HCT116 (cell line): ENCODE data around the gene ABHD17C. TPM values are rescaled to one million over a fixed set of nuclear protein-coding genes. Genes with fewer than 3 reads are reported as not detected.

ENCODE experiments used
- ATAC-seq: fragments of 200-7000 bp; cut with Tn5 transposase; 2 replicates; pipeline ENCODE4 v1.9.1; 2020; ENCODE audit warnings: mild to moderate bottlenecking, moderate library complexity
- BruUV-seq: library from RNA; stranded (reverse); fragments of 400-500 nt; replicated peaks from 2 replicates; lab custom pipeline; 2021; lab: Mats Ljungman, UMichigan
- CTCF ChIA-PET: fragments of 300-600 bp; sonication (Branson Sonifier 250); formaldehyde crosslinking; loops from one replicate; lab custom pipeline; 2021; ENCODE audit warnings: antibody characterized with exemption; lab: Charles Lee
- POLR2A ChIA-PET: fragments of 300-600, 350-600 bp; sonication (Branson Sonifier 250); formaldehyde crosslinking; loops from one replicate; lab custom pipeline; 2021; ENCODE audit warnings: antibody characterized with exemption; lab: Charles Lee
- RAD21 ChIA-PET, 2 experiments: fragments of 300-600 bp; sonication (Branson Sonifier 250); formaldehyde crosslinking; loops; one replicate each; lab custom pipeline; 2023; ENCODE audit warnings: low total read pairs in 2 of 2; ENCODE audit not compliant: uncharacterized antibody in 2 of 2, unreplicated experiment in 2 of 2, low non-redundant PET in 1 of 2; lab: Charles Lee
- DNase-seq: peaks from one replicate; pipeline ENCODE4 v3.0.0-alpha.2; 2010; ENCODE audit warnings: low read depth, low spot score
- H2AFZ ChIP-seq: fragments of 200-600 bp; shearing (Covaris generic), sonication (generic); 2 replicates; pipeline ENCODE4 v1.6.1; 2017; ENCODE audit warnings: low read depth, mixed run types, mixed read lengths, antibody characterized with exemption, low read length; ENCODE audit not compliant: poor library complexity, severe bottlenecking
- H3K27ac ChIP-seq: 2 replicates; pipeline ENCODE4 v1.5.1; 2012; ENCODE audit warnings: low read depth, low read length
- H3K27me3 ChIP-seq: fragments of 200-600 bp; sonication (generic); 2 replicates; pipeline ENCODE4 v1.6.1; 2016; ENCODE audit warnings: mixed run types, low read length, mixed read lengths; ENCODE audit not compliant: insufficient read depth
- H3K36me3 ChIP-seq, 2 experiments: fragments of 200-500 bp in 1 of 2; fragments of 200-600 bp in 1 of 2; sonication (Bioruptor generic) in 1 of 2; sonication (generic) in 1 of 2; 2 replicates each; pipeline versions ENCODE4 v1.5.1 to v1.6.1; 2014 to 2016; ENCODE audit warnings: low read length in 2 of 2, inconsistent platforms in 1 of 2, mixed read lengths in 1 of 2, mixed run types in 1 of 2; ENCODE audit not compliant: insufficient read depth in 2 of 2, control insufficient read depth in 1 of 2
- H3K4me1 ChIP-seq, 2 experiments: fragments of 200-600 bp in 1 of 2; sonication (generic) in 1 of 2; 2 replicates each; pipeline versions ENCODE4 v1.5.1 to v1.6.1; 2012 to 2017; ENCODE audit warnings: low read length in 2 of 2, inconsistent platforms in 1 of 2, mild to moderate bottlenecking in 1 of 2, mixed read lengths in 1 of 2, mixed run types in 1 of 2, moderate library complexity in 1 of 2; ENCODE audit not compliant: insufficient read depth in 2 of 2, control insufficient read depth in 1 of 2
- H3K4me2 ChIP-seq: fragments of 200-600 bp; sonication (generic); 2 replicates; pipeline ENCODE4 v1.6.1; 2017; ENCODE audit warnings: mixed run types, low read length, mixed read lengths
- H3K4me3 ChIP-seq, 2 experiments: fragments of 200-600 bp in 1 of 2; sonication (generic) in 1 of 2; replicated peaks in 1 of 2; 2 replicates each; pipeline ENCODE4 v1.5.1; 2011 to 2016; ENCODE audit warnings: low read length in 2 of 2, control low read depth in 1 of 2, low read depth in 1 of 2, mild to moderate bottlenecking in 1 of 2, mixed read lengths in 1 of 2, mixed run types in 1 of 2
- H3K79me2 ChIP-seq: fragments of 200-600 bp; sonication (generic); 2 replicates; pipeline ENCODE4 v1.6.1; 2017; ENCODE audit warnings: mild to moderate bottlenecking, mixed run types, low read length, moderate library complexity, mixed read lengths; ENCODE audit not compliant: insufficient read depth
- H3K9ac ChIP-seq: fragments of 200-600 bp; sonication (generic); 2 replicates; pipeline ENCODE4 v1.6.1; 2016; ENCODE audit warnings: low read length, mixed read lengths
- H3K9me2 ChIP-seq: fragments of 200-600 bp; sonication (generic), shearing (Covaris generic); 2 replicates; pipeline ENCODE4 v1.6.1; 2017; ENCODE audit warnings: mixed run types, mild to moderate bottlenecking, moderate library complexity; ENCODE audit not compliant: insufficient read depth
- H3K9me3 ChIP-seq, 2 experiments: fragments of 200-500 bp in 1 of 2; fragments of 200-600 bp in 1 of 2; sonication (Bioruptor generic) in 1 of 2; sonication (generic) in 1 of 2; 2 replicates each; pipeline ENCODE4 v1.6.1; 2014 to 2017; ENCODE audit warnings: low read length in 2 of 2, mixed read lengths in 2 of 2, inconsistent platforms in 1 of 2, low read depth in 1 of 2, mild to moderate bottlenecking in 1 of 2, mixed run types in 1 of 2, moderate library complexity in 1 of 2; ENCODE audit not compliant: control insufficient read depth in 1 of 2, insufficient read depth in 1 of 2
- H4K20me1 ChIP-seq: fragments of 200-600 bp; sonication (generic), shearing (Covaris generic); 2 replicates; pipeline ENCODE4 v1.6.1; 2017; ENCODE audit warnings: mixed run types, mild to moderate bottlenecking, moderate library complexity; ENCODE audit not compliant: insufficient read depth
- CBX3 ChIP-seq: IDR thresholded peaks from 2 replicates; pipeline ENCODE4 v1.6.1; 2012; ENCODE audit warnings: low read depth
- CEBPB ChIP-seq: IDR thresholded peaks from 2 replicates; pipeline ENCODE4 v1.6.1; 2012; ENCODE audit warnings: low read depth
- ELF1 ChIP-seq: IDR thresholded peaks from 2 replicates; pipeline ENCODE4 v1.6.1; 2012; ENCODE audit warnings: low read depth, borderline replicate concordance
- EZH2 ChIP-seq: fragments of 200-600 bp; sonication (generic); IDR thresholded peaks from 2 replicates; pipeline ENCODE4 v1.6.1; 2017; ENCODE audit warnings: antibody characterized with exemption, mixed run types
- EZH2phosphoT487 ChIP-seq: fragments of 200-600 bp; IDR thresholded peaks from 2 replicates; pipeline ENCODE4 v1.6.1; 2018; ENCODE audit warnings: antibody characterized with exemption, borderline replicate concordance
- JUND ChIP-seq: IDR thresholded peaks from 2 replicates; pipeline ENCODE4 v1.6.1; 2012
- POLR2A ChIP-seq: IDR thresholded peaks from 2 replicates; pipeline ENCODE4 v1.7.0; 2011; ENCODE audit warnings: borderline replicate concordance; ENCODE audit not compliant: insufficient read depth, insufficient read length; ENCODE audit errors: extremely low read depth
- POLR2AphosphoS5 ChIP-seq: IDR thresholded peaks from 2 replicates; pipeline ENCODE4 v1.6.1; 2011; ENCODE audit warnings: mild to moderate bottlenecking, low read depth, low read length, moderate library complexity
- RAD21 ChIP-seq: IDR thresholded peaks from 2 replicates; pipeline ENCODE4 v1.6.1; 2012; ENCODE audit warnings: low read depth, mild to moderate bottlenecking
- SIN3A ChIP-seq: IDR thresholded peaks from 2 replicates; pipeline ENCODE4 v1.6.1; 2012; ENCODE audit warnings: low read depth
- SP1 ChIP-seq: IDR thresholded peaks from 2 replicates; pipeline ENCODE4 v1.6.1; 2012; ENCODE audit warnings: low read depth
- TCF7L2 ChIP-seq: IDR thresholded peaks from 2 replicates; pipeline ENCODE4 v1.7.0; 2011; ENCODE audit warnings: borderline replicate concordance, inconsistent platforms; ENCODE audit not compliant: insufficient read depth, insufficient read length; ENCODE audit errors: extremely low read depth
- YY1 ChIP-seq: IDR thresholded peaks from 2 replicates; pipeline ENCODE4 v1.6.1; 2011; ENCODE audit warnings: low read length, low read depth, moderate library complexity, mild to moderate bottlenecking; ENCODE audit not compliant: insufficient replicate concordance; ENCODE audit errors: extremely low read depth
- ZNF274 ChIP-seq: fragments of 200-500 bp; sonication (Bioruptor generic); IDR thresholded peaks from 2 replicates; pipeline ENCODE4 v1.6.1; 2014; ENCODE audit warnings: mild to moderate bottlenecking, low read depth, low read length, inconsistent platforms
- intact Hi-C: fragments of 100-400 bp; cut with micrococcal nuclease; formaldehyde crosslinking; loops from 2 replicates; pipeline ENCODE4 v1.10.0; 2022
- total RNA-seq: library from RNA; stranded (reverse); gene quantifications from one replicate; pipeline ENCODE4 v1.2.1, GENCODE V29; 2021; ENCODE audit not compliant: unreplicated experiment
- TF ChIP-seq, protein P1 (sequence below), 3 experiments: fragments of 200-600 bp in 1 of 3; sonication (generic) in 1 of 3; IDR thresholded peaks in 2 of 3; conservative IDR thresholded peaks in 1 of 3; 2 replicates each; pipeline ENCODE4 v1.5.1; 2012 to 2017; ENCODE audit warnings: low read depth in 2 of 3, low read length in 2 of 3, antibody characterized with exemption in 1 of 3, borderline replicate concordance in 1 of 3, control low read depth in 1 of 3, mild to moderate bottlenecking in 1 of 3, mixed read lengths in 1 of 3, mixed run types in 1 of 3, moderate library complexity in 1 of 3; ENCODE audit not compliant: insufficient read depth in 1 of 3
- TF ChIP-seq, protein P2 (sequence below): IDR thresholded peaks from 2 replicates; pipeline ENCODE4 v1.6.1; 2012; ENCODE audit warnings: low read depth
- TF ChIP-seq, protein P3 (sequence below): IDR thresholded peaks from 2 replicates; pipeline ENCODE4 v1.6.1; 2011; ENCODE audit warnings: mild to moderate bottlenecking, low read length, moderate library complexity; ENCODE audit not compliant: insufficient replicate concordance; ENCODE audit errors: extremely low read depth
- TF ChIP-seq, protein P4 (sequence below): IDR thresholded peaks from 2 replicates; pipeline ENCODE4 v1.6.1; 2012

ABHD17C gene
- total RNA-seq, 1 experiment from 2014 or later: 27.9 TPM

DNA sequence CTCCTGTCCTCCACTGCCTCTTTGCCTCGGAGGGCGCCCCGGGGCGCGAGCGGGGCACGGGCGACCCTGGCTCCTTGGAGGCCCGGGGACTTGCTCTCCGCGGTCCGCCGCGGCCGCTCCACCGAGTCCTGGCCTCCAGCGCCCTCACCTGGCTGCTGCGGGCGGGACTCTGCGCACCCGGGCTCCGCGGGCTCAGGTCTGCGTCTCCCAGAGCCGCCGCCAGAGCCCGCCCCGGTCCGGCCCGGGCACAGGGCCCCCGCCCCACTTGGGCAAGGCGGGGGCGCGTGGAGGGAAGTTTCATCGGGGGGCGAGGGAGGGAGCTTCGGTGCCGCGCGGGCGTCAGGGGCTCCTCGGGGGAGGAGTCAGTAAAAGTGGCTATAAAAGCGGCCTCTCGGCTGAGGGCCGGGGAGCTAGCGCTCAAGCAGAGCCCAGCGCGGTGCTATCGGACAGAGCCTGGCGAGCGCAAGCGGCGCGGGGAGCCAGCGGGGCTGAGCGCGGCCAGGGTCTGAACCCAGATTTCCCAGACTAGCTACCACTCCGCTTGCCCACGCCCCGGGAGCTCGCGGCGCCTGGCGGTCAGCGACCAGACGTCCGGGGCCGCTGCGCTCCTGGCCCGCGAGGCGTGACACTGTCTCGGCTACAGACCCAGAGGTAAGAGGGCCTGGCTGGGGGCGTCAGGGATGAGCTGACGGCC is 84.0 kb downstream of the ABHD17C start, which contains the start of gene CEMIP:
Gene CEMIP, plus strand, starts transcription at position 407 of the 694 bp plus-strand sequence. CDS start 94,510 bp downstream, outside the sequence.
- CTCF ChIA-PET: interaction anchor here (0.6 to 6.0 kb wide), 10 partner anchors 10 to 487 kb away, joined by 3 to 136 read pairs (median 3); no protein-coding TSS in a partner anchor
- intact Hi-C loops: loop anchor here (1.0 to 10.0 kb wide), 5 partner anchors 119 to 534 kb away; no protein-coding TSS in a partner anchor
- BruUV-seq: no TSS peak
- no peak for TF ChIP-seq SP1
- TF ChIP-seq POLR2AphosphoS5: no peak
- TF ChIP-seq YY1: peak; percentile 42
- TF ChIP-seq CEBPB: no peak
- TF ChIP-seq, protein P1, sequence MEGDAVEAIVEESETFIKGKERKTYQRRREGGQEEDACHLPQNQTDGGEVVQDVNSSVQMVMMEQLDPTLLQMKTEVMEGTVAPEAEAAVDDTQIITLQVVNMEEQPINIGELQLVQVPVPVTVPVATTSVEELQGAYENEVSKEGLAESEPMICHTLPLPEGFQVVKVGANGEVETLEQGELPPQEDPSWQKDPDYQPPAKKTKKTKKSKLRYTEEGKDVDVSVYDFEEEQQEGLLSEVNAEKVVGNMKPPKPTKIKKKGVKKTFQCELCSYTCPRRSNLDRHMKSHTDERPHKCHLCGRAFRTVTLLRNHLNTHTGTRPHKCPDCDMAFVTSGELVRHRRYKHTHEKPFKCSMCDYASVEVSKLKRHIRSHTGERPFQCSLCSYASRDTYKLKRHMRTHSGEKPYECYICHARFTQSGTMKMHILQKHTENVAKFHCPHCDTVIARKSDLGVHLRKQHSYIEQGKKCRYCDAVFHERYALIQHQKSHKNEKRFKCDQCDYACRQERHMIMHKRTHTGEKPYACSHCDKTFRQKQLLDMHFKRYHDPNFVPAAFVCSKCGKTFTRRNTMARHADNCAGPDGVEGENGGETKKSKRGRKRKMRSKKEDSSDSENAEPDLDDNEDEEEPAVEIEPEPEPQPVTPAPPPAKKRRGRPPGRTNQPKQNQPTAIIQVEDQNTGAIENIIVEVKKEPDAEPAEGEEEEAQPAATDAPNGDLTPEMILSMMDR (IDR thresholded peaks at IDR 0.05 in 2 of 3, conservative IDR thresholded peaks at IDR 0.05 in 1 of 3; ENCODE audit: borderline replicate concordance in 1 of 3, insufficient read depth in 1 of 3, low read depth in 2 of 3, low read length in 2 of 3): peak; percentile 76 to 97 (median 88)
- no peak; the same call in 1 of the 2 replicates for TF ChIP-seq CBX3
- peak; percentile 93 for TF ChIP-seq RAD21
- TF ChIP-seq ELF1: no peak
- TF ChIP-seq TCF7L2: no peak
- no peak for TF ChIP-seq EZH2
- TF ChIP-seq, protein P2, sequence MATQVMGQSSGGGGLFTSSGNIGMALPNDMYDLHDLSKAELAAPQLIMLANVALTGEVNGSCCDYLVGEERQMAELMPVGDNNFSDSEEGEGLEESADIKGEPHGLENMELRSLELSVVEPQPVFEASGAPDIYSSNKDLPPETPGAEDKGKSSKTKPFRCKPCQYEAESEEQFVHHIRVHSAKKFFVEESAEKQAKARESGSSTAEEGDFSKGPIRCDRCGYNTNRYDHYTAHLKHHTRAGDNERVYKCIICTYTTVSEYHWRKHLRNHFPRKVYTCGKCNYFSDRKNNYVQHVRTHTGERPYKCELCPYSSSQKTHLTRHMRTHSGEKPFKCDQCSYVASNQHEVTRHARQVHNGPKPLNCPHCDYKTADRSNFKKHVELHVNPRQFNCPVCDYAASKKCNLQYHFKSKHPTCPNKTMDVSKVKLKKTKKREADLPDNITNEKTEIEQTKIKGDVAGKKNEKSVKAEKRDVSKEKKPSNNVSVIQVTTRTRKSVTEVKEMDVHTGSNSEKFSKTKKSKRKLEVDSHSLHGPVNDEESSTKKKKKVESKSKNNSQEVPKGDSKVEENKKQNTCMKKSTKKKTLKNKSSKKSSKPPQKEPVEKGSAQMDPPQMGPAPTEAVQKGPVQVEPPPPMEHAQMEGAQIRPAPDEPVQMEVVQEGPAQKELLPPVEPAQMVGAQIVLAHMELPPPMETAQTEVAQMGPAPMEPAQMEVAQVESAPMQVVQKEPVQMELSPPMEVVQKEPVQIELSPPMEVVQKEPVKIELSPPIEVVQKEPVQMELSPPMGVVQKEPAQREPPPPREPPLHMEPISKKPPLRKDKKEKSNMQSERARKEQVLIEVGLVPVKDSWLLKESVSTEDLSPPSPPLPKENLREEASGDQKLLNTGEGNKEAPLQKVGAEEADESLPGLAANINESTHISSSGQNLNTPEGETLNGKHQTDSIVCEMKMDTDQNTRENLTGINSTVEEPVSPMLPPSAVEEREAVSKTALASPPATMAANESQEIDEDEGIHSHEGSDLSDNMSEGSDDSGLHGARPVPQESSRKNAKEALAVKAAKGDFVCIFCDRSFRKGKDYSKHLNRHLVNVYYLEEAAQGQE: no peak
- TF ChIP-seq SIN3A: no peak
- TF ChIP-seq JUND: no peak
- no peak for TF ChIP-seq EZH2phosphoT487
- TF ChIP-seq POLR2A: no peak
- TF ChIP-seq ZNF274: no peak
- TF ChIP-seq, protein P3, sequence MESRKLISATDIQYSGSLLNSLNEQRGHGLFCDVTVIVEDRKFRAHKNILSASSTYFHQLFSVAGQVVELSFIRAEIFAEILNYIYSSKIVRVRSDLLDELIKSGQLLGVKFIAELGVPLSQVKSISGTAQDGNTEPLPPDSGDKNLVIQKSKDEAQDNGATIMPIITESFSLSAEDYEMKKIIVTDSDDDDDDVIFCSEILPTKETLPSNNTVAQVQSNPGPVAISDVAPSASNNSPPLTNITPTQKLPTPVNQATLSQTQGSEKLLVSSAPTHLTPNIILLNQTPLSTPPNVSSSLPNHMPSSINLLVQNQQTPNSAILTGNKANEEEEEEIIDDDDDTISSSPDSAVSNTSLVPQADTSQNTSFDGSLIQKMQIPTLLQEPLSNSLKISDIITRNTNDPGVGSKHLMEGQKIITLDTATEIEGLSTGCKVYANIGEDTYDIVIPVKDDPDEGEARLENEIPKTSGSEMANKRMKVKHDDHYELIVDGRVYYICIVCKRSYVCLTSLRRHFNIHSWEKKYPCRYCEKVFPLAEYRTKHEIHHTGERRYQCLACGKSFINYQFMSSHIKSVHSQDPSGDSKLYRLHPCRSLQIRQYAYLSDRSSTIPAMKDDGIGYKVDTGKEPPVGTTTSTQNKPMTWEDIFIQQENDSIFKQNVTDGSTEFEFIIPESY: no peak
- TF ChIP-seq, protein P4, sequence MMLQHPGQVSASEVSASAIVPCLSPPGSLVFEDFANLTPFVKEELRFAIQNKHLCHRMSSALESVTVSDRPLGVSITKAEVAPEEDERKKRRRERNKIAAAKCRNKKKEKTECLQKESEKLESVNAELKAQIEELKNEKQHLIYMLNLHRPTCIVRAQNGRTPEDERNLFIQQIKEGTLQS: no peak

More for the DNA sequence above, 84.0 kb downstream of the ABHD17C start, which contains the start of gene CEMIP:
- Histone ChIP-seq H3K9me2 (no peaks in the 10 kb centered on the region), H3K79me2 (no peaks in the 10 kb centered on the region), H3K4me3 (peak within 1 kb of the TSS; percentile 50 to 62), H3K9me3 (no peaks in the 10 kb centered on the region), H3K9ac (peak within 1 kb of the TSS; percentile 40), H4K20me1 (no peaks in the 10 kb centered on the region), H2AFZ (peak within 1 kb of the TSS; percentile 64), H3K27me3 (no peaks in the 10 kb centered on the region), H3K36me3 (no peaks in the 10 kb centered on the region), H3K4me1 (peaks cover 4 to 19% of the 10 kb centered on the region in 2 experiments; a peak in 2 of 4 replicates), H3K27ac (peak within 1 kb of the TSS; percentile 47; the same call in 1 of the 2 replicates), H3K4me2 (peak within 1 kb of the TSS; percentile 80)
- DNase-seq (peak; percentile 33), ATAC-seq (peak; percentile 95)
- ChIA-PET POLR2A (interaction anchor here (1.6 kb wide), 1 partner anchor 211 kb away, joined by 3 read pairs; no protein-coding TSS in a partner anchor), RAD21 (interaction anchor here (0.7 to 1.3 kb wide), 8 partner anchors 63 to 319 kb away, joined by 3 to 7 read pairs (median 3); no protein-coding TSS in a partner anchor)
